ENCODE measurements around the gene MAP3K7CL.
A peak's percentile ranks its signal among the peaks of the same experiment; 100 is the strongest.

Gene MAP3K7CL

GRCh38 chr21:29130270-29130969 lies at the start of gene MAP3K7CL:
Gene MAP3K7CL, plus strand, starts transcription at chr21:29130644. Its CDS starts 2,701 bp downstream, at chr21:29133345.
- CTCF ChIA-PET, result no interaction called here
- POLR2A ChIA-PET, result no interaction called here
- TF ChIP-seq NFRKB (IDR thresholded peaks at IDR 0.05), result no peak
- no peak for TF ChIP-seq CTBP1 (IDR thresholded peaks at IDR 0.05; ENCODE audit: borderline replicate concordance)
- no peak for TF ChIP-seq L3MBTL2 (conservative IDR thresholded peaks at IDR 0.05)
- TF ChIP-seq TARDBP (IDR thresholded peaks at IDR 0.05), result no peak
- TF ChIP-seq HDGF (IDR thresholded peaks at IDR 0.05; ENCODE audit: borderline replicate concordance), result no peak
- no peak for TF ChIP-seq ELF4 (IDR thresholded peaks at IDR 0.05)
- no peak for TF ChIP-seq FOXM1 (IDR thresholded peaks at IDR 0.05; ENCODE audit: borderline replicate concordance)
- TF ChIP-seq ZNF384 (IDR thresholded peaks at IDR 0.05), result no peak
- no peak for TF ChIP-seq LEF1 (IDR thresholded peaks at IDR 0.05; ENCODE audit: borderline replicate concordance)
- TF ChIP-seq SUZ12 (IDR thresholded peaks at IDR 0.05), result no peak
- TF ChIP-seq PKNOX1 (IDR thresholded peaks at IDR 0.05), result no peak
- no peak for TF ChIP-seq BHLHE40 (IDR thresholded peaks at IDR 0.05; ENCODE audit: borderline replicate concordance)

GRCh38 chr21:29082046-29082815 lies 48.2 kb upstream of the MAP3K7CL start:
- POLR2A ChIA-PET, result interaction anchor here (1.7 kb wide), 1 partner anchor 9 kb away, joined by 11 read pairs; the partner anchor contains the start of gene CCT8
- TF ChIP-seq NFRKB (IDR thresholded peaks at IDR 0.05) (no peak), ZNF384 (IDR thresholded peaks at IDR 0.05) (no peak), BHLHE40 (IDR thresholded peaks at IDR 0.05; ENCODE audit: borderline replicate concordance) (no peak), FOXA1 (IDR thresholded peaks at IDR 0.05) (no peak), PKNOX1 (IDR thresholded peaks at IDR 0.05) (no peak), L3MBTL2 (conservative IDR thresholded peaks at IDR 0.05) (no peak)
- CTCF ChIA-PET, result no interaction called here
- no peak for DNase-seq (ENCODE audit: extremely low spot score)

More at GRCh38 chr21:29130270-29130969, at the start of gene MAP3K7CL:
- DNase-seq (ENCODE audit: extremely low spot score), result no peak

GRCh38 chr21:29083306-29083705 lies 47.1 kb upstream of the MAP3K7CL start:
- TF ChIP-seq SUZ12 (IDR thresholded peaks at IDR 0.05) (no peak), FOXA1 (IDR thresholded peaks at IDR 0.05) (no peak), LEF1 (IDR thresholded peaks at IDR 0.05; ENCODE audit: borderline replicate concordance) (no peak), ARNT (IDR thresholded peaks at IDR 0.05) (no peak), PKNOX1 (IDR thresholded peaks at IDR 0.05) (peak; percentile 91)
- CTCF ChIA-PET, result no interaction called here
- no peak for DNase-seq (ENCODE audit: extremely low spot score)
- POLR2A ChIA-PET, result interaction anchor here (1.7 kb wide), 1 partner anchor 10 kb away, joined by 11 read pairs; the partner anchor contains the start of gene CCT8

GRCh38 chr21:29084372-29084771 lies 46.1 kb upstream of the MAP3K7CL start:
- TF ChIP-seq TARDBP (IDR thresholded peaks at IDR 0.05) (no peak), ZNF384 (IDR thresholded peaks at IDR 0.05) (no peak), BHLHE40 (IDR thresholded peaks at IDR 0.05; ENCODE audit: borderline replicate concordance) (no peak), FOXA1 (IDR thresholded peaks at IDR 0.05) (no peak), HDGF (IDR thresholded peaks at IDR 0.05; ENCODE audit: borderline replicate concordance) (no peak), ELF4 (IDR thresholded peaks at IDR 0.05) (no peak), LEF1 (IDR thresholded peaks at IDR 0.05; ENCODE audit: borderline replicate concordance) (no peak), SP1 (IDR thresholded peaks at IDR 0.05) (no peak), ARNT (IDR thresholded peaks at IDR 0.05) (no peak), FOXM1 (IDR thresholded peaks at IDR 0.05; ENCODE audit: borderline replicate concordance) (no peak), L3MBTL2 (conservative IDR thresholded peaks at IDR 0.05) (no peak), SUZ12 (IDR thresholded peaks at IDR 0.05) (no peak), PKNOX1 (IDR thresholded peaks at IDR 0.05) (no peak), CTBP1 (IDR thresholded peaks at IDR 0.05; ENCODE audit: borderline replicate concordance) (no peak), FOXK2 (IDR thresholded peaks at IDR 0.05) (no peak)
- ChIA-PET CTCF (no interaction called here), POLR2A (no interaction called here)
- DNase-seq (ENCODE audit: extremely low spot score), result no peak

GRCh38 chr21:29085106-29085752 lies 45.2 kb upstream of the MAP3K7CL start:
- ChIA-PET POLR2A (interaction anchor here (0.7 kb wide), 2 partner anchors 11 to 12 kb away, joined by 3 read pairs; no protein-coding TSS in a partner anchor), CTCF (interaction anchor here (1.2 kb wide), 1 partner anchor 291 kb away, joined by 3 read pairs; no protein-coding TSS in a partner anchor)
- TF ChIP-seq PKNOX1 (IDR thresholded peaks at IDR 0.05) (peak; percentile 38; the same call in 1 of the 2 replicates), CTBP1 (IDR thresholded peaks at IDR 0.05; ENCODE audit: borderline replicate concordance) (no peak), ZNF384 (IDR thresholded peaks at IDR 0.05) (peak; percentile 74), L3MBTL2 (conservative IDR thresholded peaks at IDR 0.05) (0 out of 2 replicates have a peak, but pooled peaks have one; percentile 6)
- DNase-seq (ENCODE audit: extremely low spot score), result no peak

Measured in HEK293T (cell line).